HepG2 (cell line): ENCODE data around the gene CTTNBP2NL. TPM values are rescaled to one million over a fixed set of nuclear protein-coding genes. Genes with fewer than 3 reads are reported as not detected.

Experiments used
- AGO2 ChIP-seq: fragments of 200-400 bp; formaldehyde crosslinking; optimal IDR thresholded peaks from 2 replicates; pipeline ENCODE3; 2017; ENCODE audit warnings: mild to moderate bottlenecking, low read depth, low read length, moderate library complexity
- BRF2 ChIP-seq: sonication (generic); formaldehyde crosslinking; IDR thresholded peaks from 2 replicates; pipeline ENCODE4 v1.8.1; 2022; ENCODE audit warnings: mild to moderate bottlenecking, missing genetic modification reagents
- CENPT ChIP-seq: sonication (generic); formaldehyde crosslinking; IDR thresholded peaks from 2 replicates; pipeline ENCODE4 v1.8.0; 2022; ENCODE audit warnings: low read depth, mild to moderate bottlenecking, moderate library complexity, missing genetic modification reagents
- DNMT1 ChIP-seq: sonication (generic); formaldehyde crosslinking; IDR thresholded peaks from 2 replicates; pipeline ENCODE4 v1.5.1; 2020; ENCODE audit warnings: mild to moderate bottlenecking, missing genetic modification reagents
- EED ChIP-seq: sonication (generic); formaldehyde crosslinking; IDR thresholded peaks from 2 replicates; pipeline ENCODE4 v1.5.0; 2020; ENCODE audit warnings: mild to moderate bottlenecking, missing genetic modification reagents
- ETV5 ChIP-seq: IDR thresholded peaks from 2 replicates; pipeline ENCODE4 v1.6.1; 2018; ENCODE audit warnings: missing biosample characterization, missing genetic modification reagents, inconsistent platforms, borderline replicate concordance
- MED13 ChIP-seq: sonication (generic); formaldehyde crosslinking; IDR thresholded peaks from 2 replicates; pipeline ENCODE4 v1.5.0; 2020; ENCODE audit warnings: missing genetic modification reagents
- MEIS1 ChIP-seq: sonication (generic); formaldehyde crosslinking; IDR thresholded peaks from 2 replicates; pipeline ENCODE4 v1.9.0; 2021; ENCODE audit warnings: mild to moderate bottlenecking, missing genetic modification reagents, moderate library complexity, borderline replicate concordance
- MTA1 ChIP-seq: sonication (generic); formaldehyde crosslinking; IDR thresholded peaks from 2 replicates; pipeline ENCODE4 v1.4.0; 2020; ENCODE audit warnings: missing genetic modification reagents, mild to moderate bottlenecking, borderline replicate concordance
- NFATC3 ChIP-seq: sonication (generic); formaldehyde crosslinking; IDR thresholded peaks from 2 replicates; pipeline ENCODE4 v1.5.1; 2020; ENCODE audit warnings: mild to moderate bottlenecking, missing genetic modification reagents
- PAWR ChIP-seq: sonication (generic); formaldehyde crosslinking; IDR thresholded peaks from 2 replicates; pipeline ENCODE4 v1.4.0; 2020; ENCODE audit warnings: missing genetic modification reagents, mild to moderate bottlenecking, borderline replicate concordance
- RFX5 ChIP-seq: IDR thresholded peaks from 2 replicates; pipeline ENCODE4 v1.6.1; 2011; ENCODE audit warnings: low read depth, low read length, improper control_type of control experiment
- SCMH1 ChIP-seq: sonication (generic); formaldehyde crosslinking; IDR thresholded peaks from 2 replicates; pipeline ENCODE4 v1.9.0; 2021; ENCODE audit warnings: missing genetic modification reagents, mild to moderate bottlenecking, borderline replicate concordance
- SNAPC2 ChIP-seq: sonication (generic); formaldehyde crosslinking; IDR thresholded peaks from 2 replicates; pipeline ENCODE4 v1.8.1; 2022; ENCODE audit warnings: mild to moderate bottlenecking, missing genetic modification reagents
- SP1 ChIP-seq, 2 experiments: fragments of 450-650 bp in 1 of 2; sonication (generic) in 1 of 2; formaldehyde crosslinking in 1 of 2; IDR thresholded peaks; 2 replicates each; pipeline versions ENCODE4 v1.4.0 to v1.6.1; 2016 to 2020; ENCODE audit warnings: missing genetic modification reagents in 1 of 2
- SPEN ChIP-seq: sonication (generic); formaldehyde crosslinking; IDR thresholded peaks from 2 replicates; pipeline ENCODE4 v1.5.1; 2020; ENCODE audit warnings: low read depth, mild to moderate bottlenecking, missing genetic modification reagents
- ZNF234 ChIP-seq: sonication (generic); formaldehyde crosslinking; conservative IDR thresholded peaks from 2 replicates; pipeline ENCODE4 v1.5.1; 2020; ENCODE audit warnings: mild to moderate bottlenecking, missing genetic modification reagents
- ZNF431 ChIP-seq: sonication (generic); formaldehyde crosslinking; IDR thresholded peaks from 2 replicates; pipeline ENCODE4 v1.9.0; 2022; ENCODE audit warnings: missing genetic modification reagents, low read depth, mild to moderate bottlenecking, borderline replicate concordance
- ZNF441 ChIP-seq: sonication (generic); formaldehyde crosslinking; IDR thresholded peaks from 2 replicates; pipeline ENCODE4 v1.7.0; 2021; ENCODE audit warnings: missing genetic modification reagents, borderline replicate concordance
- ZNF619 ChIP-seq: sonication (generic); formaldehyde crosslinking; IDR thresholded peaks from 2 replicates; pipeline ENCODE4 v1.4.0; 2020; ENCODE audit warnings: mild to moderate bottlenecking, missing genetic modification reagents
- ZSCAN12 ChIP-seq: sonication (generic); formaldehyde crosslinking; IDR thresholded peaks from 2 replicates; pipeline ENCODE4 v1.9.0; 2021; ENCODE audit warnings: mild to moderate bottlenecking, missing genetic modification reagents
- ZSCAN20 ChIP-seq: sonication (generic); formaldehyde crosslinking; IDR thresholded peaks from 2 replicates; pipeline ENCODE4 v1.4.0; 2020; ENCODE audit warnings: missing genetic modification reagents, mild to moderate bottlenecking, borderline replicate concordance
- ZZZ3 ChIP-seq: sonication (generic); formaldehyde crosslinking; IDR thresholded peaks from 2 replicates; pipeline ENCODE4 v1.4.0; 2020; ENCODE audit warnings: missing genetic modification reagents, mild to moderate bottlenecking, borderline replicate concordance
- polyA plus RNA-seq, 8 experiments: library from polyadenylated mRNA; depleted of rRNA in 3 of 8; stranded (reverse) in 7 of 8; unstranded in 1 of 8; fragments of >200 nt; fragmentation: Illumina TruSeq in 4 of 8; extraction: Trizol in 4 of 8; gene quantifications; 2 replicates each; pipeline versions ENCODE4 v1.2.1 to v1.2.3, GENCODE V29; 2011 to 2016; ENCODE audit warnings: low read depth in 4 of 8, missing spikeins in 1 of 8, mixed read lengths in 1 of 8; ENCODE audit not compliant: insufficient read depth in 1 of 8
- total RNA-seq, 5 experiments: library from RNA; depleted of rRNA; stranded (reverse); fragments of >200 nt; fragmentation: Illumina TruSeq; extraction: Trizol; gene quantifications; 2 replicates each; pipeline ENCODE4 v1.2.3, GENCODE V29; 2016; ENCODE audit warnings: low read depth in 1 of 5
- TF ChIP-seq, protein P1 (sequence below): sonication (generic); formaldehyde crosslinking; conservative IDR thresholded peaks from 2 replicates; pipeline ENCODE4 v1.8.0; 2022; ENCODE audit warnings: mild to moderate bottlenecking, moderate library complexity, missing genetic modification reagents
- TF ChIP-seq, protein P2 (sequence below): sonication (generic); formaldehyde crosslinking; IDR thresholded peaks from 2 replicates; pipeline ENCODE4 v1.4.0; 2020; ENCODE audit warnings: missing genetic modification reagents

The CTTNBP2NL gene
- total and polyA plus RNA-seq, 2 of the 13 experiments (the other 11 are each of a cell fraction or from before 2014, with no cell fraction given), result 2.1 to 4.1 TPM

GRCh38 chr1:112390775-112391602, 5.0 kb upstream of the CTTNBP2NL start (continued):
- no peak for TF ChIP-seq DNMT1 (CRISPR knock-in tag)
- no peak for TF ChIP-seq ZSCAN20 (CRISPR knock-in tag)
- TF ChIP-seq RFX5, result no peak
- no peak; the same call in 1 of the 2 replicates for TF ChIP-seq ZNF441 (CRISPR knock-in tag)
- no peak for TF ChIP-seq AGO2
- TF ChIP-seq ZSCAN12, result no peak
- TF ChIP-seq ZNF234 (CRISPR knock-in tag), result no peak
- TF ChIP-seq SPEN, result no peak
- TF ChIP-seq SNAPC2, result no peak
- TF ChIP-seq PAWR (CRISPR knock-in tag), result no peak
- TF ChIP-seq, protein P1, sequence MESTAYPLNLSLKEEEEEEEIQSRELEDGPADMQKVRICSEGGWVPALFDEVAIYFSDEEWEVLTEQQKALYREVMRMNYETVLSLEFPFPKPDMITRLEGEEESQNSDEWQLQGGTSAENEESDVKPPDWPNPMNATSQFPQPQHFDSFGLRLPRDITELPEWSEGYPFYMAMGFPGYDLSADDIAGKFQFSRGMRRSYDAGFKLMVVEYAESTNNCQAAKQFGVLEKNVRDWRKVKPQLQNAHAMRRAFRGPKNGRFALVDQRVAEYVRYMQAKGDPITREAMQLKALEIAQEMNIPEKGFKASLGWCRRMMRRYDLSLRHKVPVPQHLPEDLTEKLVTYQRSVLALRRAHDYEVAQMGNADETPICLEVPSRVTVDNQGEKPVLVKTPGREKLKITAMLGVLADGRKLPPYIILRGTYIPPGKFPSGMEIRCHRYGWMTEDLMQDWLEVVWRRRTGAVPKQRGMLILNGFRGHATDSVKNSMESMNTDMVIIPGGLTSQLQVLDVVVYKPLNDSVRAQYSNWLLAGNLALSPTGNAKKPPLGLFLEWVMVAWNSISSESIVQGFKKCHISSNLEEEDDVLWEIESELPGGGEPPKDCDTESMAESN (CRISPR knock-in tag), result no peak
- TF ChIP-seq NFATC3, result no peak
- no peak for TF ChIP-seq ZNF431
- no peak for TF ChIP-seq MEIS1 (CRISPR knock-in tag)
- no peak for TF ChIP-seq CENPT
- peak; percentile 38; the same call in 1 of the 2 replicates for TF ChIP-seq ETV5 (CRISPR knock-in tag)
- TF ChIP-seq, protein P2, sequence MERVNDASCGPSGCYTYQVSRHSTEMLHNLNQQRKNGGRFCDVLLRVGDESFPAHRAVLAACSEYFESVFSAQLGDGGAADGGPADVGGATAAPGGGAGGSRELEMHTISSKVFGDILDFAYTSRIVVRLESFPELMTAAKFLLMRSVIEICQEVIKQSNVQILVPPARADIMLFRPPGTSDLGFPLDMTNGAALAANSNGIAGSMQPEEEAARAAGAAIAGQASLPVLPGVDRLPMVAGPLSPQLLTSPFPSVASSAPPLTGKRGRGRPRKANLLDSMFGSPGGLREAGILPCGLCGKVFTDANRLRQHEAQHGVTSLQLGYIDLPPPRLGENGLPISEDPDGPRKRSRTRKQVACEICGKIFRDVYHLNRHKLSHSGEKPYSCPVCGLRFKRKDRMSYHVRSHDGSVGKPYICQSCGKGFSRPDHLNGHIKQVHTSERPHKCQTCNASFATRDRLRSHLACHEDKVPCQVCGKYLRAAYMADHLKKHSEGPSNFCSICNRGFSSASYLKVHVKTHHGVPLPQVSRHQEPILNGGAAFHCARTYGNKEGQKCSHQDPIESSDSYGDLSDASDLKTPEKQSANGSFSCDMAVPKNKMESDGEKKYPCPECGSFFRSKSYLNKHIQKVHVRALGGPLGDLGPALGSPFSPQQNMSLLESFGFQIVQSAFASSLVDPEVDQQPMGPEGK (CRISPR knock-in tag), result no peak
- TF ChIP-seq ZZZ3 (CRISPR knock-in tag), result no peak
- TF ChIP-seq EED (CRISPR knock-in tag), result no peak
- TF ChIP-seq BRF2 (CRISPR knock-in tag), result no peak
- TF ChIP-seq ZNF619 (CRISPR knock-in tag), result 0 out of 2 replicates have a peak, but pooled peaks have one; percentile 30
- TF ChIP-seq MTA1, result no peak
- no peak for TF ChIP-seq MED13 (CRISPR knock-in tag)
- TF ChIP-seq SP1 (IDR thresholded peaks at IDR 0.05), result no peak
- 0 out of 2 replicates have a peak, but pooled peaks have one; percentile 30 for TF ChIP-seq SP1 (CRISPR knock-in tag; IDR thresholded peaks at IDR 0.05)
- TF ChIP-seq SCMH1 (CRISPR knock-in tag), result no peak
